ENCODE measurements around the gene CETN1. TPM values are rescaled to one million over a fixed set of nuclear protein-coding genes. Genes with fewer than 3 reads are reported as not detected.

CETN1 gene
- total RNA-seq, 1 experiment from 2014 or later: not detected

DNA sequence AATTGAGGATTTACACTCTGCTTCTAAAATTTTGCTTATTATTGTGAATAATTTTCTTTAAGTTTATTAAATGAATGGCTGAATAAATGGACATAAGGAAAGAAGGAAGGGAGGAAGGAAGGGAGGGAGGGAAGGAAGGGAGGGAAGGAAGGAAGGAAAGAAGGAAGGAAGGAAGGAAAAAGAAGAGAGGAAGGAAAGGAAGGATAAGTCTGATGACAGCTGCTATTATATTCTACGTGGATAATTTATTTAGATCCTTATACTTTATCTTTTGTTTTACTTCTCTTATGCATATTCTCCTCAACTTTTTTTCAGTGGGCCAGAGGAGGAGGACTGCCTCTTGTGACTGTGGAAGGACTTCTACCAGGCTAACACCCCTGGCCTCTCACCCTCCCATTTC, 34.0 kb downstream of the CETN1 start:
- peak; percentile 12 for DNase-seq (ENCODE audit: low spot score)
- TF ChIP-seq EZH2 (IDR thresholded peaks at IDR 0.05; ENCODE audit: borderline replicate concordance, low read depth, low read length, poor library complexity, severe bottlenecking): no peak
- TF ChIP-seq, protein P1, sequence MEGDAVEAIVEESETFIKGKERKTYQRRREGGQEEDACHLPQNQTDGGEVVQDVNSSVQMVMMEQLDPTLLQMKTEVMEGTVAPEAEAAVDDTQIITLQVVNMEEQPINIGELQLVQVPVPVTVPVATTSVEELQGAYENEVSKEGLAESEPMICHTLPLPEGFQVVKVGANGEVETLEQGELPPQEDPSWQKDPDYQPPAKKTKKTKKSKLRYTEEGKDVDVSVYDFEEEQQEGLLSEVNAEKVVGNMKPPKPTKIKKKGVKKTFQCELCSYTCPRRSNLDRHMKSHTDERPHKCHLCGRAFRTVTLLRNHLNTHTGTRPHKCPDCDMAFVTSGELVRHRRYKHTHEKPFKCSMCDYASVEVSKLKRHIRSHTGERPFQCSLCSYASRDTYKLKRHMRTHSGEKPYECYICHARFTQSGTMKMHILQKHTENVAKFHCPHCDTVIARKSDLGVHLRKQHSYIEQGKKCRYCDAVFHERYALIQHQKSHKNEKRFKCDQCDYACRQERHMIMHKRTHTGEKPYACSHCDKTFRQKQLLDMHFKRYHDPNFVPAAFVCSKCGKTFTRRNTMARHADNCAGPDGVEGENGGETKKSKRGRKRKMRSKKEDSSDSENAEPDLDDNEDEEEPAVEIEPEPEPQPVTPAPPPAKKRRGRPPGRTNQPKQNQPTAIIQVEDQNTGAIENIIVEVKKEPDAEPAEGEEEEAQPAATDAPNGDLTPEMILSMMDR (conservative IDR thresholded peaks at IDR 0.05; ENCODE audit: low read depth, low read length): no peak
- BruUV-seq (replicated peaks): no TSS peak
- intact Hi-C loops (cut with micrococcal nuclease; ENCODE audit: unreplicated experiment): loop anchor here (10.0 kb wide), 1 partner anchor 119 kb away; no protein-coding TSS in a partner anchor
- Histone ChIP-seq H3K27ac (ENCODE audit: low read depth, low read length, poor library complexity, severe bottlenecking) (peak overlapping the region; percentile 35), H3K36me3 (ENCODE audit: insufficient read depth, low read length, poor library complexity, severe bottlenecking) (no peaks in the 10 kb centered on the region), H3K4me1 (ENCODE audit: insufficient read depth, low read length, poor library complexity, severe bottlenecking) (peaks cover 29% of the 10 kb centered on the region), H3K27me3 (replicated peaks; ENCODE audit: insufficient read depth, low read depth, low read length, poor library complexity) (no peaks in the 10 kb centered on the region), H3K4me3 (ENCODE audit: low read depth, low read length, poor library complexity, severe bottlenecking) (no peak overlapping the region), H3K9me3 (ENCODE audit: low read depth, low read length, poor library complexity, severe bottlenecking) (no peaks in the 10 kb centered on the region)
- POLR2A ChIA-PET (ENCODE audit: low non-redundant PET): no interaction called here
- CTCF ChIA-PET: no interaction called here

DNA sequence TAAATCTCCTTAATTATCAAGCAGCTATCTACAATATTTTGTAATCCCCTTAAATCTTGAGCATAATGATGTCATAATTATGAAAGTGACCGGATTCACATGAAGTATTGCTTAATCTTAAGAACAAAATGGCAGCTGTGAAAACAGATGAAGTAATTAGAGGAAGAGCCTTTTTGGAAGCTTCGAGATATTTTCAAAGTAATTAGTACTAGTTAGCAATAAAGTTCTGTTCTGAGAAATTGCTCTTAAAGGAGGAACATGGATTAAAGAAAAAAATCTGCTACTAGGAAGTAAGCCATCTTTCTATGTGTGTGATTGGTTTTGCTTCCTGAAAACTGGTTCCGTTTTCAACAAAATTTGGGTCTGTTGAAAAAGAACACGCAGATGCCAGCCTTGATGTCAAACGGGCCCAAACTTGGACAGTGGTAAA, 34.9 kb downstream of the CETN1 start:
- DNase-seq (ENCODE audit: low spot score): no peak
- POLR2A ChIA-PET (ENCODE audit: low non-redundant PET): no interaction called here
- CTCF ChIA-PET: interaction anchor here (0.9 kb wide), 1 partner anchor 215 kb away, joined by 4 read pairs; no protein-coding TSS in a partner anchor
- peaks cover 33% of the 10 kb centered on the region for H3K4me1 ChIP-seq (ENCODE audit: insufficient read depth, low read length, poor library complexity, severe bottlenecking)
- BruUV-seq (replicated peaks): no TSS peak
- H3K9me3 ChIP-seq (ENCODE audit: low read depth, low read length, poor library complexity, severe bottlenecking): no peaks in the 10 kb centered on the region
- H3K4me3 ChIP-seq (ENCODE audit: low read depth, low read length, poor library complexity, severe bottlenecking): no peak overlapping the region
- TF ChIP-seq, protein P1 (conservative IDR thresholded peaks at IDR 0.05; ENCODE audit: low read depth, low read length): no peak
- no peak for TF ChIP-seq EZH2 (IDR thresholded peaks at IDR 0.05; ENCODE audit: borderline replicate concordance, low read depth, low read length, poor library complexity, severe bottlenecking)
- intact Hi-C loops (cut with micrococcal nuclease; ENCODE audit: unreplicated experiment): loop anchor here (10.0 kb wide), 1 partner anchor 120 kb away; no protein-coding TSS in a partner anchor
- no peaks in the 10 kb centered on the region for H3K36me3 ChIP-seq (ENCODE audit: insufficient read depth, low read length, poor library complexity, severe bottlenecking)
- H3K27ac ChIP-seq (ENCODE audit: low read depth, low read length, poor library complexity, severe bottlenecking): no peak overlapping the region
- H3K27me3 ChIP-seq (replicated peaks; ENCODE audit: insufficient read depth, low read depth, low read length, poor library complexity): no peaks in the 10 kb centered on the region

DNA sequence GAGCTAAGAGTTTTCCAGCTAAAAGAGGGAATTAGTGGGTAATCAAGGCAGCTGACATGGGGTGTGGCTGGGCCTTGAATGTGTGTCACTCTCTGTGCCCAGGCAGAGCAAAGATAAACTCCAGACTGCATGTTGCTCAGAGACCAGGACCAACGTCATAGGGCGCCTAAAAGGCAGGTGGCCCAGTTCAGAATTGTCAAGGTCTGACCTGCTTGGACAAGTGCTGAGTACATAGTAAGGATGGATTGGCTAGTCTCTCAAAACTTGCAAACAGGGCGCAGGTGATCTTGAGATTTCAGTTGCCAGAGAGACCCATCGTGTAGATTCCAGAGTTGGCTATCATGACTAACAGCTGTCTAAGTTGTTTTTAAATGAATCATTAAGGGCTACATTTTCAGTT, 35.6 kb downstream of the CETN1 start:
- no peaks in the 10 kb centered on the region for H3K36me3 ChIP-seq (ENCODE audit: insufficient read depth, low read length, poor library complexity, severe bottlenecking)
- DNase-seq (ENCODE audit: low spot score): no peak
- H3K27me3 ChIP-seq (replicated peaks; ENCODE audit: insufficient read depth, low read depth, low read length, poor library complexity): no peaks in the 10 kb centered on the region
- BruUV-seq (replicated peaks): no TSS peak
- H3K4me1 ChIP-seq (ENCODE audit: insufficient read depth, low read length, poor library complexity, severe bottlenecking): peaks cover 39% of the 10 kb centered on the region
- intact Hi-C loops (cut with micrococcal nuclease; ENCODE audit: unreplicated experiment): loop anchor here (1.0 to 10.0 kb wide), 2 partner anchors 121 to 329 kb away; no protein-coding TSS in a partner anchor
- no peaks in the 10 kb centered on the region for H3K9me3 ChIP-seq (ENCODE audit: low read depth, low read length, poor library complexity, severe bottlenecking)
- TF ChIP-seq EZH2 (IDR thresholded peaks at IDR 0.05; ENCODE audit: borderline replicate concordance, low read depth, low read length, poor library complexity, severe bottlenecking): no peak
- TF ChIP-seq, protein P1 (conservative IDR thresholded peaks at IDR 0.05; ENCODE audit: low read depth, low read length): no peak
- POLR2A ChIA-PET (ENCODE audit: low non-redundant PET): no interaction called here
- no peak overlapping the region for H3K4me3 ChIP-seq (ENCODE audit: low read depth, low read length, poor library complexity, severe bottlenecking)
- no peak overlapping the region for H3K27ac ChIP-seq (ENCODE audit: low read depth, low read length, poor library complexity, severe bottlenecking)
- CTCF ChIA-PET: interaction anchor here (0.9 kb wide), 1 partner anchor 215 kb away, joined by 4 read pairs; no protein-coding TSS in a partner anchor

Measured in A673 (cell line).